HG03039 (cell line): ENCODE data around the gene TRIM62.
A peak's percentile ranks its signal among the peaks of the same experiment; 100 is the strongest.

Experiments
- ATAC-seq: cut with Tn5 transposase; IDR thresholded peaks from one replicate; pipeline ENCODE4 v1.9.1; 2021; ENCODE audit warnings: mild to moderate bottlenecking, moderate library complexity; ENCODE audit not compliant: unreplicated experiment

Gene TRIM62

DNA sequence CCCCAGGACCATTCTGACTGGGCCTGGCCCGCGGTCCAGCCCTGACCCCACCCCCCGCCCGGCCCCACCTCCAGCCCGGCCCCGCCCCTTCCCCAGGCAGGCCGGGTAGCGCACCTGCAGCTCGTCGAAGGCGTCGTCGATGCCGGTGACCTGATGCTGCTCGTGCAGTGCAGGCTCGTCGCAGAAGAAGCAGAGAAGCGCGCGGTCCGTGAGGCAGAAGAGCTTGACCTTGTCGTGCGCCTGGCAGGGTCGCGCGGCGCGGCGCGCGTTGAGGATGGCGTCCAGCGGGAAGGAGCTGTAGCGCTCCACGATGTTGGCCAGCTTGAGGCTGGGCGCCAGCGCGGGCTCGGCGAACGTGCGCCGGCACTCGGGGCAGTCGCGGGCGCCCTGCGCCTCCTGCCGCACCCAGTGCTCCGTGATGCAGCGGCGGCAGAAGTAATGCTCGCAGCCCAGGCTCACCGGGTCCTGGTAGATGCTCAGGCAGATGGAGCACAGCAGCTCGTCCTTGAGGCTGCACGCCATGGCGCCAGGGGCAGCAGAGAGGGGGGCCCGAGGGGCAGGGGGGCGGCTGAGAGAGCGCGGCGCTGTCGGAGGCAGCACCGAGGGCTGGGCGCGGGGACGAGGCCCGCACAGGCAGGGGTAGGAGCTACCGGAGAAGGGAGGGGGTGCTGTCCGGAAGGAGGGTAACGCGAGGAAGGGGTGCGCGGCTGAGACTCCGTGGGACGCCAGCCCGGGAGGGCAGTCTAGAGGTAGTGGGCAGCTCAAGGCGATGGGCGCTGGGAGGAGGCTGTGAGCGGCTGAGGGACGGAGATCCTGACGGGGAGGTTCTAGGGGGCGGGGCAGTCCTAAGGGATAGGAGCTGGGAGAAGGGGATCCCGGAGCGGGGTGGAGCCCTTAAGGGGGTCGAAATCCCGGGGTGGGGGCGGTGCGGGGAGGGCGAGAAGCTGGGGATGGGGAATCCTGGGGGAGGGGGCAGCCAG, 642 bp downstream of the TRIM62 start:
- peak; percentile 75 for ATAC-seq

DNA sequence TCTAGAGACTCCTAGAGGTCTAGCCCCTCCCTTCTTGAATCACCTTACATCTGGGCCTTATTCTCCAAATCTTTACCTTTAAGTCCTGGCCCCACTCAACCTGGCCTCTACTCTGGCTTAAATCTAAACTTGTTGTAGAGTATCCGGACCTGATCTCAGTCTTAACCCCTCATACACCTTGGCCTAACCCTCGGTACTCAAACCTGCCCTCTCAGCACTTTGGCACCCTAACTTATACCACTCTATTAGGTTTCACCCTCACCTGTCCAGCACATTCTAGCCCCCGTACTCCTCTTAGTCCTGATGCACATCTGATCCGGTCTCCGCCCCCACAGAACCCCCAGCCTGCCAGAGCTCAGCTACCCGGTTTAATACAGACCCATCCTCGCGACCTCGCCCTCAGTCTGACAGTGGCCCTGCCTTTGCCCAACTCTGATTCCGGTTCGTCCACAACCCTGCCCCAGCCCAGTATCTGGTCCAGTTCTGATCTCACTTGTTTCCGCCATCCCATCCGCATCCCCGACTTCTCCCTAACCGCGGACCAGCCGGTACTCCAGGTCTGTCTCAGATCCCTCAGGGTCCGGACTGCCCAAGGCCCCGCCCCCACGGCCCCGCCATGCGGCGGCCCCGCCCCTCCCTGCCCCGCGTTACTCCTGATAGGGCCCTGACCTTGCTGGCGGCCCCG, 1.5 kb downstream of the TRIM62 start:
- ATAC-seq, result peak; percentile 7

DNA sequence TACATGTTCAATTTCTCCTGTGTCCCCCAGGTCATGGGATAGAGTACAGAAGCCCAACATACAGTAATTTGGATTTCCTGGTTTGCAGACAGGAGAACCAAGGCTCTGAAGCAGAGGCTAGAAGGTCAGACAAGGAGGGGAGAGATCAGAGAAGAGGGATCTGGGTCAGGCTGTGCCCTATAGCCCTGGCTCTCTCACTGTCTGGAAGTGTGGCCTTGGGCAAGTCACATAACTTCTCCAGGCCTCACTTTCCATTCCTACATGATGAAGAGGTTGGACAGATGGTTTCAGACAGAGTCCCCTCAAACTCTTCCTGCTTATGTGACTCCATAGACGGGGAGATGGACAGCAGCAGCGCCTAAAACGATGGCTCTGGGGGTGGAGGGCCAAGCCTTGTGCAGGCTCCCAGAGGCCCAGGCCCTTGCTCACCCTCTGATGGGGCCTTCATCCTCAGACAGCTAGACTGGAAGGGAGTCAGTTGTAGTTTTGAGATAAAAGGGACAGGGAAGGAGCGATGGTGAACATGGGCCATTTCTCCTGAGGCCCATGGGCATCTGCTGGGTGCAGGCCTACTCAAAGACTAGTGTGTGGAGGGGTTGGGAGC, 2.9 kb downstream of the TRIM62 start:
- ATAC-seq, result no peak

DNA sequence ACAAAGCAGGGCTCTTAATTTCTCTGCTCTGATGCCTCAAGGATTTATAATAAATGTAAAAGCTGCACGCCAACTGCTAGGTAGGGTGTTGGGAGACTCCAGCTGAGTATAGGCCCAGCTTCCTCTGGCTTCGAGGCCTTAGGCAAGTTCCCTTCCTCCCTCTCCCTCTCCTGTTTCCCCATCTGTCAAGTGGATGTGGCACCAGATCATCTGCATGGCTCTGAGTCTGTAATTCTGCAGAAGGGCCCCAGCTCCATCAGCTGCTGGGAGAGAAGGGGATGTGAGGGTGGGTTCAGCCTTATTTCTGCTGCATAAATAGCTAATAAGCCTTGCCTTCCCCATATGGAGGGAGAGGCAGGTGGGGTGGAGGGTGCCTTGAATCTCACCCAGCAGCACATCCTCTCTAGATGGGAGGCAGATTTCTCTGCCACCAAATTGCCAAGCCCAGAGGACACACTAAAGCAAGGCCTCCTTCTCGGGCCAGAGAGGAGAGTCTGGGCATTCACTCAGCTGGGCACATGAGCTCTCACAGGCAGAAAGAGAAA, 3.8 kb downstream of the TRIM62 start:
- no peak for ATAC-seq

DNA sequence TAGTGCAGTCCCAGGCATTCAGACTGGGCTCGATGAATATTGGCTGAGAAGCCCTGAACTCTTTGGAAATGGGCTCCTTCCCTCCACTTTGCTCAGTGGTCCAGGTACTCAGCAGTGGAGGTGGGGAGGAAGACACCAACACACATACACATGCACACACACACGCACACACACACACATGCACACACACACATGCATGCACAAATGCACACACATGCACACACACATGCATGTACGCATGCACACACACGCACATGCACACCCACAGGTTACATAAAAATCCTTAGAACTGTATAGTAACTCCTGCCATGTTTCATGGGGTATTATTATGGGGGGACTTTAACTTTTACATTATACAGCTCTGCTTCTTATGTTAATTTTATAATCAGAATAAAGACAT, 5.0 kb downstream of the TRIM62 start:
- ATAC-seq, result no peak

DNA sequence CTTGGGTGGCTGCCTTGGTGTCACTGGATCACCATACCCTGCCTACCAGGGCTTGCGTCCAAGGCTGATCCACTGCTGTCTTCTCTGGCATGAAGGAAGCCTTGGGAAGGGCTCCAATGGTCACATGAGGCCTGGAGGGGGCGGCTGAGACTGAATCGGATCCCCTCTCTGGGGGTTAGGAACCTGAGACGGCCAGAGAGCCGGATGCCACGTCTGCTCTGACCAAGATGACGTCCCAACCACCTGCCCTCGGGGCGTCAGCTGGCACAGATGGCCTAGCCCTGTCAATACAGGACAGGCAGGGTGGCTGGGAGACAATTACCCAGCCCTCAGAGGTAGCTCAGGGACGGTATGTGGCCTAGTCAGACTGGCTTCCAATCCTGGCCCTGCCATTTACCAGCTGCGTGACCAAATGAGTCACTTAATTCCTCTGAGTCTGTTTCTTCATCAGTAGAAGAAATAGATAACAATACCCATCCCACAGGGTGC, 5.4 kb downstream of the TRIM62 start:
- no peak for ATAC-seq

DNA sequence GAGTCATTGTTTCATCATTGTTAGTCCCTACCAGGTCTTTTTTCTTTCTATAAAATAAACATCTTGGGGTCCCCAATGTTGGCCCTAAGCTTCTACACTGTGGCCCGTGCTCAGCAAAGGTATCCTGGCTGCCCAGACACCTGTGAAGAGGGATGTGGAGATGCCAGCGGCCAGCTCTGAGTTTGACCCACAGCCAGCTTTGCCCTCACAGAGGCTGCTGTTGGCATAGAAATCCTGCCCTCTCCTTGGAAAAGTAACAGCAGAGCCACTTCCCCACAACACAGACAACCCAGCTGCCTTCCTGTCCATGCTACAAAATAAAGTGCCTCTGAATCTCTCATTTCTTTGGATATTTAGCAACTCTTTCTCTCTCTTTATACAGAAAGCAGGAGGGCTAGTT, 6.0 kb downstream of the TRIM62 start:
- ATAC-seq, result no peak

DNA sequence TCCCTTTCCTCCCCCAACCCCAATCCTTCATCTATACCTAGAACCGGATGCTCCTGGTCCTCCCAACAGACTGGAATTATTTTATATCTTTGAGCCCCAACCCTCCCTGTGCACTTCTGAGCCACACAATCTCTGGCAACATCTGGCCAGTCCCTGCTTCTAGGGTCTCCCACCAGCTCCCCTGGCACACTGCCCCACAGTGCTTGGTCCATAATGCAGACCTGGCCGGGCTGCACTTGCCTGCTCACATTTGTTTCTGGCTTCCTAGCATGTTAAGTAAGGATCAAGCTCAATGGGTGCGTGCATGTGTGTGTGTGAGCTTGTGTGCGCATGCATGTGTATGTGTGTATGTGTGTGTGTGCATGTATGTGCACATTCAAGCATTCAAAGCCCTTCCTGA, 8.8 kb downstream of the TRIM62 start:
- ATAC-seq, result no peak

DNA sequence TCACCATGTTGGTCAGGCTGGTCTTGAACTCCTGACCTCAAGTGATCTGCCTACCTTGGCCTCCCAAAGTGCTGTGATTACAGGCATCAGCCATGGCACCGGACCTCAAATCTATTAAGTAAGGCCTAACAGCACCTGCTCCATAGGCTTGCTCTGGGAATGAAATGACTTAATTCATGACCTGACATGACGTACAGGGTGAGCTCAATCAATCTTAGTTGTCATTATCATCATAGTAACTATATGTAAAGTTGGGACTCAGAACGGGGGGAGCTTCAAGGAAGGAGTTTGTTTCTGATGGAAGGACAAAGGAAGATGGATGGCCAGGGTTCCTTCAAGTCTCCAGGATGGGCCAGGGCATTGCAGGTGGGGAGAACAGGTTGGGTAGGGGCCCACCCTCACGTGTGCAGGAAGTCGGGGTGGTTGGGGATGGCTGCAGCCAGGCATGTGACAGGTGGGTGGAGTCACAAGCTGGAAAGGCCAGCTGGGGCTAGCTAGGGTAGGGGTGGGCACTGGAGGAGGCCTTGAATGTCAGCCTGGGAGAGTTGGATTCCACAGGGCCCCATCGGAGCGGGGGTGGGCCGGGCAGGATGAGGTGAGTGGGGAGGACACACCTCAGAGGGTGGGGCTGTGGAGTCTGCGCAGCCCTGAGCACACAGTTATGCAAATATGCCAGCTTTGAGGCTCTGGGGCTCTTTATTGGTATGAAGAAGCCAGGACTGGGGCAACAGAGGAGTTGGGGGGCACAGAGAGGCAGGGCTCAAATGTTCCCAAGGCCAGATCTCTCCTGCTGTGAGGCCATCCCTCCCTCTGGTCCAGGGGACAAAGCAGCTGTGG, 9.6 kb downstream of the TRIM62 start:
- ATAC-seq, result no peak

DNA sequence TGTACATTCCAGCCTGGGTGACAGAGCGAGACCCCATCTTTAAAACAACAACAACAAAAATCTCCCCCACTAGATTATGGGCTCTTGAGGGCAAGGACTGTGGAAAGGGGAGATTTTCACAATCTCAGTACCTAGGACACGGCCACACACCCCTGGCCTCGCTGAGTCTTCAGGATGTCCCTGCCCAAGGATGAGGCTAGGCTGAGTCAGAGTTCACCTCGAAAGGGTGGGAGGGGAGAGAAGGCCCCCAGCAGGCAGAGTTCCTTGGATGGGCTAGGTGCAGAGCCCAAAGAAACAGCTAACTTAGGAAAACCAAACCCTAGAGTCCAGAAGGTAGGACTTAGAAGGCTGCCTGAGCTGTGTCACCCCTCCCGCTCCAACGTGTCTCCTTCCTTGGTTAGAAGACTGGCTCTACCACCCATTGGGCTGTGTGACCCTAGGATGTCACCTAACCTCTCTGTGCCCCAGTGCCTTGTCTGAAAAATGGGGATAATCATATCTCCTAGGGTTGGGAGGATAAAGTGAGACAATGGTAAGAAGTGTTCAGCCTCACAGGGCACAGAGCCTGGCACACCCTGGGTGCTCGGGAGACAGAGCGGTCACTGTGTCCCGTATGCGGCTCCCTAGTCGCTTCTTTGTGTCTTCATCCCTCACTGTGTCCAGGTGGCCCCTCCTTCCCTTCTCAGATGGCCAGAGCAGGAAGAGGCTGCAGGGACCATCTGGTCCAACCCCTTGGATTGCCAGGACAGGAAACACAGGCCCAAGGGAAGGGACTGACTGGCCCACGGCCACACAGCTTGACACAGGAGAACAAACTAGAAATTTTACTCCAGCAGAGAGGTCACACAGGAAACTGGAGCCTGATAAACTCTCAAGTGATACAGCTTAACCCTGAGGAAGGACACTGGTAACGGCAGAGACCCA, 11.2 kb downstream of the TRIM62 start:
- no peak for ATAC-seq

DNA sequence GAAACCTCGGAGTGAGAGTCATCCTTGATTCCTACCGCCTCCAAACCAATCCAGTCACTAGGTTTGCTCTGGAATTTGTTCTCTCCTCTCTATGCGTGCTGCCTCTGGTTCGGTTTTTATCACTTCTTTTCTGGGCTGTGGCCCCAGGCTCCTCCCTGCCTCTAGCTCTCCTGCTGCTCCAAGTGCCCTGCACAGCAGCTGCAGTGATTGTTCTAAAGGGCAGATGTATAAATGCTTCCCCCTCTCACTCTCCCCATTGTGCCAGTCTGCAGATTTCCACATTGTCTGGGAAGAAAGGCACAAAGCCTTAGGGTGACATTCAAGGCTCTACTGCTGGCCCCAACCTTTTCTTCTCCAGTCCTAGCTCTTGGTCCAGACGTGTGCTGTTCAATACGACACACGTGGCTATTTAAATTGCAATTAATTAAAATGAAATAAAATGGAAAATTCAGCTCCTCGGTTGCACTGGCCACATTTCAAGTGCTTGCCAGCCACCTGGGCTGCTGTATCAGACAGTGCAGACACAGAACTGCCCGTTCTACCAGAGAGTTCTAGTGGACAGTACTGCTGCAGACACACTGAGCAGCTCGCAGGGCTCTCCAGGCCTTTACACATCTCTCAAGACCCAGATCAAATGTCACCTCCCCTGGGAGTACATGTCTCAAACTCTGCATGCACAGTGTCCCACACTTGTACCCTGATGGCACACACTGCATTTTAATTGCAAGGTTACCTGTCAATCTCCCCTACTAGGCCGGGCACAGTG, 12.4 kb downstream of the TRIM62 start:
- ATAC-seq, result no peak

DNA sequence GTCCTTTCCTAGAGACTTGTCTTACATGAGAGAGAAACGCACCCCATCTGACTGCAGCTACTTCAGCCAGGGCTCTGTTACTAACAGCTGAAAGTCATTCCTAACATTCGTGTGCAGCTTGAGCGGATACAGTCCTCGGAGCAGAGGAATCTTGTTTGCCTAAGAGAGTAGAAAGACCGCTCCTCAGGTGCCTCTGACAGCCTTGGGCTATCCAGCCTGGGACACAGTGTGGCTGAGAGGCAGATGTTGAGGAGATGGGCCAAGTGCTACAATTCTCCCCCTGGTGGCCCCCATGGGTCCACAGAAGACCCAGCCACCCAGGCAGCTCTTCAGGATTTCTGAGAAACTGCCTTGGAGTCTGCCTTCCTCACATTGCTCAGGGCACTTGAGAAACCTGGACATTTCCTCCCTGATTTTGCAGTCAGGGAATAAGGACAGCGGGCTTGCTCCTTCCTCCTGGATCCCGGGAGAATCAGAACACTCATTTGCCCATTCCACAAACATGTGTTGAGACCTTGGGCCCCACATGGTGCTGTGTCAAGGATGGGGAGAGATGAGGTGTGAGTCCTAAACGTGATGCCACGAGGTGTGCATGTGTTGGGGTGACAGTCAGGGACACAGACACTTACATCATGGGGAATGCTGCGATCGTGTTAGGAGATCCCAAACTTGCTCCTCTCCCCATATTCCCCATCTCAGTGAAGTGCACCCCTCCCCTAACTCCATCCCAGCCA, 13.1 kb downstream of the TRIM62 start:
- no peak for ATAC-seq

DNA sequence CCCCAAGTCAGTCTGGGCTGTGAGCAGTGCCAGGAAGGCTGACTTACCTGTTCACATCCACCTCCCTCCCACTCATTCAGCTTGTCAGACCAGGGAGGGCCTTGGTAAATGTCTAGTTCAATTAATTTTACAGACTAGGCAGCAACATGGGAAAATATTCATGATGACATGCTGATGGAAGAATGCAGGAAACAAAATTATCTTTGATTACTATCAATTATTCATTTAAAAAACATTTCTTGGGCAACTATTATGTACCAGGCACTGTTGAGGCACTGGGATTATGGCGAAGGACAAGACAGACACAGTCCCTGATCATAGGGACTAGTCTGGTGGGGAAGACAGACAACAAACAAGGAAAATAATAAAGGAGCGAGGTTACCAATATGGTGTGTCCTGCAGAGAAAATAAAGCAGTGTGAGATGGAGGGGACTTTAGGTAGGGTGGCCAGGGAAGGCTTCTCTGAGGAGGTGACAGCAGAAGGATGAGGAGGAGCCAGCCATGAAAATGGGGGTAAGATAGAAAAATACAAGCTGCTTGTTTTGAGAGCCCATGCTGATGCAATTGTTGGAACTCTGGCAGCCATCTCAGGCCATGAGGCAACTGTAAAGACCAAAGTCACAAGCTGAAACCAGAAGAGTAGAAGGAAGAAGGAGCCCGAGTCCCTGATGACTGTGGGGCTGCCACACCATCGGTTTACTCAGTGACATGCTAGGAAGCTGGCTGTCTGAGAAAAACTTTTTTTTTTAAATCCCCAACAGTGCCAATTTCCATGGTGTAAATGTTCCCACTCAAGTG, 14.0 kb downstream of the TRIM62 start:
- ATAC-seq, result no peak

DNA sequence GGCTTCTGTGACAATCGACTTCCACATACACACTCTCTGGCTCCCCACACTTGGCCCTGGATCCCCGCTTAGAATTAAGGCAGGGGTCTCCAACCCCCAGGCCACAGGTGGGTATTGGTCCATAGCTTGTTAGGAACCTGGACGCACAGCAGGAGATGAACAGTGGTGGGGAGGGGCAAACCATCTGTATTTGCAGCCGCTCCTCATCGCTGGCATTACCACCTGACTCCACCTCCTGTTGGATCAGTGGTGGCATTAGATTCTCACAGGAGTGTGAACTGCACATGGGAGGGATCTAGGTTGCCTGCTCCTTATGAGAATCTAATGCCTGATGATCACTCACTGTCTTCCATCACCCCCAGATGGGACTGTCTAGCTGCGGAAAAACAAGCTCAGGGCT, 16.0 kb downstream of the TRIM62 start:
- ATAC-seq, result no peak

DNA sequence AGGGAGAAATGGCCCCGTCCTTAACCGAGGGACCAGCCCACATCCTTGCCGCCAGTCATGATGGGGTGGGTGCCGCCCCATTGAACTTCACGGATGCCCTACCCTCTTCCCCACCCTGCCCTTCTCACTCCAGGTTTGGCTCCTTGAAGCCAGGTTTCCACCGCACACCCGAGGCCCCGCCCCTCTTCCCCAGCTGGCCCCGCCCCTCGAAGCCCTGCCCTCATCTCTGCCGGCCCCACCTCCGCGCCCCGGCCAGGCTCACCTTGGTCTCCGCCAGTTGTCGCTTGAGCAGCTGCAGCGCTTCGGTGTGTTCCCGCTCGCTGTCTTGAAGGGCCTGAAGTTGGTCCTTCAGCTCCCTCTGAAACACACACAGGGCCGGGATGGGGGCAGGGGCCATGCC, 16.6 kb downstream of the TRIM62 start:
- ATAC-seq, result no peak

DNA sequence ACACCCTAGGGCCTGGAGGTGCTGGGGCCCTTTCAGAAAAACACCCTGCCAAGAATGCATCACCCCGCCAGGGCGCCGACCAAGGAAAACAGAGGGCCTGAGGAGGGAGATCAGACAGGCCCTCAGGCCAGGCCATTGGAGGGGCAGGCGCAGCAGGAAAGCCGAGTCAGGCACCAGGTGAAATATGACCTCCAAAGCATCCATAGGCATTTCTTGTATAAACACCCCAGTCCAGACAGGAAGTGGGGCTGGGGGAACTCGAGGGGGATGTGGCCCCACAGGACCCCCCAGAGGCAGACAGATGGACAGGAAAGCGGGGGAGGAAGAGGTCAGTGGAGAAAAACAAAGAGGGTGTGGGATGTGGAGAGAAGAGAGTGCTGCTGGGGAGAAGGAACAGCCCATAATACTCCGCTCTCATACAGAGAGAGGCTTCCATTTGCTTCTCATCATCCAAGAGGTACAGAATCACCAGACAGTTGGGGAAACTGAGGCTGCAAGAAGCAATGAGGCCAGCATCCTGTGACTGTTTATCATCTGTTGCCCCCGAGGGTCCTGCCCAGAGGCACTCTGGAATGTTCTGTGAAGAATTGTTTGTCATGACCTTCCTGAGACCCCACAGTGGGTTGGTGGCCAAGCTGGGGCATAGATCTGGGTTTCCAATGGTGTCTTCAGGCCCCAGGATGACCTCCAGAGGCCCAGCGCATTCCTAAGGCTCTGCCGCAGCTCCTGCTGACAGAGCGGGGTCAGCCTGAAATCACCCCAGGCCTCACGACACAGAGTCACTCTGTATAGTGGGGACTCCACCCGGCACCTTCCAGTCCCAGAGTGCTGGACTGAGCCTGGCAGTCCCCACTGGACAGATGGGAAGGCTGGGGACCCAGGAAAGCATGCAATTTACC, 18.0 kb downstream of the TRIM62 start:
- no peak for ATAC-seq
